Measurements from ENCODE around the gene TMEM131L. TPM values are rescaled to one million over a fixed set of nuclear protein-coding genes. Genes with fewer than 3 reads are reported as not detected.

Gene TMEM131L
- total and polyA plus RNA-seq, 9 donors: 3.6 to 18.4 (median 10.7) TPM

GRCh38 chr4:153513596-153513995 is 47.4 kb downstream of the TMEM131L start:
- Histone ChIP-seq H3K27ac (peak overlapping the region in 1 of 2 donors; percentile 30), H3K36me3 (no peaks in the 10 kb centered on the region), H3K4me1 (ENCODE audit: insufficient read depth) (peaks cover 6% of the 10 kb centered on the region), H3K9me3 (no peaks in the 10 kb centered on the region), H3K4me3 (no peak overlapping the region), H3K27me3 (no peaks in the 10 kb centered on the region)
- 4 to 9% (median 7%) methylated on average over 1 of the region's 1 CpG for WGBS, 3 donors
- TF ChIP-seq POLR2A (IDR thresholded peaks at IDR 0.05) (no peak), EP300 (IDR thresholded peaks at IDR 0.05) (no peak), CTCF (IDR thresholded peaks at IDR 0.05) (no peak)
- no peak for DNase-seq
- intact Hi-C loops (cut with DNase I): no loop called here

- no peak for TF ChIP-seq CTCF (IDR thresholded peaks at IDR 0.05)
- TF ChIP-seq POLR2A (IDR thresholded peaks at IDR 0.05): no peak
- TF ChIP-seq EP300 (IDR thresholded peaks at IDR 0.05): no peak
- peaks cover 11% of the 10 kb centered on the region for H3K4me1 ChIP-seq (ENCODE audit: insufficient read depth)
- no peak overlapping the region for H3K27ac ChIP-seq
Observed at GRCh38 chr4:153514001-153514526, 47.9 kb downstream of the TMEM131L start.

GRCh38 chr4:153514688-153515426 is 48.7 kb downstream of the TMEM131L start:
- Histone ChIP-seq H3K27ac (no peak overlapping the region), H3K27me3 (no peaks in the 10 kb centered on the region), H3K4me3 (no peak overlapping the region), H3K4me1 (ENCODE audit: insufficient read depth) (peaks cover 15% of the 10 kb centered on the region), H3K9me3 (no peaks in the 10 kb centered on the region), H3K36me3 (no peaks in the 10 kb centered on the region)
- no peak for TF ChIP-seq POLR2A (IDR thresholded peaks at IDR 0.05)
- no peak for TF ChIP-seq EP300 (IDR thresholded peaks at IDR 0.05)
- no peak for TF ChIP-seq CTCF (IDR thresholded peaks at IDR 0.05)
- no peak for DNase-seq
- whole genome bisulfite sequencing, 3 donors: 93 to 95% (median 94%) methylated on average over 15 of the region's 15 CpGs
- intact Hi-C loops (cut with DNase I): no loop called here

More at GRCh38 chr4:153514001-153514526, 47.9 kb downstream of the TMEM131L start:
- WGBS, 3 donors: 6 to 17% (median 11%) methylated on average over 3 of the region's 3 CpGs
- Histone ChIP-seq H3K4me3 (no peak overlapping the region), H3K27me3 (no peaks in the 10 kb centered on the region), H3K36me3 (no peaks in the 10 kb centered on the region), H3K9me3 (no peaks in the 10 kb centered on the region)
- DNase-seq: no peak
- intact Hi-C loops (cut with DNase I): no loop called here

GRCh38 chr4:153517159-153517558 is 51.0 kb downstream of the TMEM131L start:
- H3K27ac ChIP-seq: no peak overlapping the region
- no peaks in the 10 kb centered on the region for H3K9me3 ChIP-seq
- DNase-seq: no peak
- no peak overlapping the region for H3K4me3 ChIP-seq
- H3K4me1 ChIP-seq (ENCODE audit: insufficient read depth): peaks cover 17% of the 10 kb centered on the region
- no peaks in the 10 kb centered on the region for H3K36me3 ChIP-seq
- no peak for TF ChIP-seq EP300 (IDR thresholded peaks at IDR 0.05)
- 92 to 98% (median 94%) methylated on average over 3 of the region's 3 CpGs for WGBS, 3 donors
- intact Hi-C loops (cut with DNase I): no loop called here
- H3K27me3 ChIP-seq: no peaks in the 10 kb centered on the region

GRCh38 chr4:153518001-153518400 is 51.8 kb downstream of the TMEM131L start:
- intact Hi-C loops (cut with DNase I): no loop called here
- Histone ChIP-seq H3K27me3 (no peaks in the 10 kb centered on the region), H3K27ac (no peak overlapping the region), H3K36me3 (no peaks in the 10 kb centered on the region), H3K4me1 (ENCODE audit: insufficient read depth) (peaks cover 13% of the 10 kb centered on the region), H3K9me3 (no peaks in the 10 kb centered on the region), H3K4me3 (no peak overlapping the region)
- TF ChIP-seq CTCF (IDR thresholded peaks at IDR 0.05): no peak
- TF ChIP-seq POLR2A (IDR thresholded peaks at IDR 0.05): no peak
- TF ChIP-seq EP300 (IDR thresholded peaks at IDR 0.05): no peak
- DNase-seq: peak in 3 of 5 donors; percentile 44 to 54 (median 44)
- 29 to 38% (median 36%) methylated on average over 8 of the region's 8 CpGs for WGBS, 3 donors
